Activated CD4-positive, alpha-beta T cell treated with anti-CD3 and anti-CD28 coated beads for 1 hour (primary cell): ENCODE data around the gene TWNK.
"Not testable (repeated sequence)": the region's sequence is repeated elsewhere in the genome, so short reads cannot be mapped to it uniquely, and the experiment has no call there.

ENCODE experiments used
- DNase-seq: peaks from one replicate; pipeline ENCODE4 v3.0.0-alpha.2; 2020

Gene TWNK

GRCh38 chr10:101031796-101032636 lies 44.7 kb downstream of the TWNK start:
- peak; percentile 70 for DNase-seq

GRCh38 chr10:101032637-101033224 lies 45.4 kb downstream of the TWNK start:
- peak; percentile 54 for DNase-seq

DNA sequence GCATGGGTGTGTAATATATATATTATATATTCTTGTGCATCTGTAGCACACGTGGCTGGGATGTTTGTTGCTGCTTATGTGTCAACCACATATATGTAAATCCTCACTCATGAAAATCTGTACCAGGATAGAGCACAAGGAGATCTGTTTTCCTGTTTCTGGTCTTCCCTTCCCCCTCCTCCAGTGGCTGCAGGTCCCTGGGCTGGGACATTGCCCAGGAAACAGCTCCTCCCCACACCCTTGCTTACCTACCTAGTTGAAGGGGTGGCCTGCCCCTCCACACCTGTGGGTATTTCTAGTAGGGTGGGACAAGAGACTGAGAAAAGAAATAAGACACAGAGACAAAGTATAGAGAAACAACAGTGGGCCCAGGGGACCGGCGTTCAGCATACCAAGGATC lies 45.9 kb downstream of the TWNK start:
- no peak for DNase-seq

DNA sequence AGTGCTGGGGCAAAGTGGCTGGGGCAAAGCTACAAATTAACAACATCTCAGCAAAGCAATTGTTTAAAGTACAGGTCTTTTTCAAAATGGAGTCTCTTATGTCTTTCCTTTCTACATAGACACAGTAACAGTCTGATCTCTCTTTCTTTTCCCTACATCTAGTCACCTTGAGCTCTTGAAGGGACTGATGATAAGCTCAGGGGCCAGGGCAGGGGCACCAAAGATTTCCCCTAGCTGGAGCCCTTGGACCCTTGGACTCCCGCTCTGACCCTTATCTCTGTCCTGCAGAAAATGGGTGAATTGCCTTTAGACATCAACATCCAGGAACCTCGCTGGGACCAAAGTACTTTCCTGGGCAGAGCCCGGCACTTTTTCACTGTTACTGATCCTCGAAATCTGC lies 47.1 kb downstream of the TWNK start:
- DNase-seq, result not testable (repeated sequence)

- no peak for DNase-seq
Observed at GRCh38 chr10:101035314-101035713, 48.0 kb downstream of the TWNK start.

- no peak for DNase-seq
Observed at GRCh38 chr10:101035916-101036702, 48.8 kb downstream of the TWNK start.

DNA sequence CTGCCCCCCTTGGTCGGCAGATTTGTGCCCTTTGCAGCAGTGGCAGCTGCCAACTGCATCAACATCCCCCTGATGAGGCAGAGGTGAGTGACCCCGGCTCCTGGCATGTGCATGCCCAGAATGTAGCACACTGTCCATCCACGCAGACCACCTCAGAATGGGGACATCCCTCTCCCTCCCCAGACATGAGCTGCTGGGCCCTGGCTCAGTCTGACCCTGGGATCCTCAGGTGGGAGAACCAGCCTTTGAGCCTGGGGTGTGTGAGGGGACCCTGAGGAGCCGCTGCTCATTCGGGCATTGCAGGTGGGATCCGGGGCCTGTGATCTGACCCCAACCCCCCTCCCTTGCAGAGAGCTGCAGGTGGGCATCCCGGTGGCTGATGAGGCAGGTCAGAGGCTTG lies 49.4 kb downstream of the TWNK start:
- DNase-seq, result no peak

DNA sequence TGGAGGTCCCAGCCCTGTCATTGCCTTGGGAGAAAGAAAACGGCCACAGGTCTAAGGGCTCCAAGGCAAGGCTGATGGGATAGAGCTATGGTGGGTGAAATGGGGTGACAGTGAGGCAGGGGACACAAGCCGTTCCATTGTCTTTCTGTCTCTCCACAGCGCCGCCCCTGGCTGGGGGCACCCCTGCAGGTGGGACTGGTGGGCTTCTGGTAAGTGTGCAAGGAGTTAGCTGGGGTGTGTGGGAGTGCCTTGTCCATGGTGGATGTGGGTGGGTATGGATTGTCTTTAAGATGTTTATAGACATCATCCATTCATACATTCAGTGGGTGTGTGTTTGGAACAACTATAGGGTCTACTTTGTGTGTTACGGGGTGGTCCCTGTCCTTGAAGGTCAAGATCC lies 51.1 kb downstream of the TWNK start:
- DNase-seq, result no peak

DNA sequence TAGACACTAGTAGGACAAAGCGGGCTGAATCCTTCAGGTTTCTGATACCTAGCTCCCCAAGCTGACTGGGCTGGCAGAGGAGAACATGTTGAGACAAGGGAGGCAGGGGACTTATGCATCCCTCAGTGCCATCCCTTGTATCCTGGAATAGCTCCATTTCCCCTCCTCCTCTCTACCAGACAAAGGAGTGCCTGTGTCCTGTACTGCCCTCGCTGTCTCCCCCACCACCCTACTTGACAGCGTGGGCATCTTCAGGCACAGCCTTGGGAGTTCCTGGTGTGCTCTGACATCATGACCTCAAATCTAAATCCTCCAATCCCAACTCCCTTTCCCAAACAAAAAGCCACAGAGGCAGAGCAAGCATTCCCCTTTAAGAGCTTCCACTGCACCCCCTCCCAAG lies 52.7 kb downstream of the TWNK start:
- no peak for DNase-seq

- DNase-seq, result no peak
Observed at GRCh38 chr10:101040851-101041250, 53.5 kb downstream of the TWNK start.

GRCh38 chr10:101041252-101041761 lies 54.0 kb downstream of the TWNK start:
- DNase-seq, result peak; percentile 57

DNA sequence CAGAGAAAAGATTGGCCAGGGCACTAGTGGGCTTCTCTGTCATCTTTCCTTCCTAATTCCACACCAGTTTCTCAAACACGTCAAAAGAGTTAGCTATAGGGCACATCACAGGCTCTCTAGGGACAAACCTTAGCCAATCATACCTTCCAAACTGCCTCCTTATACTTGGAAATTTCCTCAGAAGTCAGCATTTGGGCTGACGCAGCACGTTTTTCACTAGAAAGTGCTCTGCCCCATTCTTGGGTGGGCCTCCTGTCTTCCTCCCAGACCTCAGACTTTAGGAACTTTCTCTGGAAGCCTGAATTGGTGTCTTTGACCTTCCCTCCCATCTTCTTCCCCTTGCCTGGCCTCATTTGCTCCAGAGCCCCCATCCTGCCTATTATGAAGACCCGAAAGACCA lies 54.8 kb downstream of the TWNK start:
- DNase-seq, result no peak

DNA sequence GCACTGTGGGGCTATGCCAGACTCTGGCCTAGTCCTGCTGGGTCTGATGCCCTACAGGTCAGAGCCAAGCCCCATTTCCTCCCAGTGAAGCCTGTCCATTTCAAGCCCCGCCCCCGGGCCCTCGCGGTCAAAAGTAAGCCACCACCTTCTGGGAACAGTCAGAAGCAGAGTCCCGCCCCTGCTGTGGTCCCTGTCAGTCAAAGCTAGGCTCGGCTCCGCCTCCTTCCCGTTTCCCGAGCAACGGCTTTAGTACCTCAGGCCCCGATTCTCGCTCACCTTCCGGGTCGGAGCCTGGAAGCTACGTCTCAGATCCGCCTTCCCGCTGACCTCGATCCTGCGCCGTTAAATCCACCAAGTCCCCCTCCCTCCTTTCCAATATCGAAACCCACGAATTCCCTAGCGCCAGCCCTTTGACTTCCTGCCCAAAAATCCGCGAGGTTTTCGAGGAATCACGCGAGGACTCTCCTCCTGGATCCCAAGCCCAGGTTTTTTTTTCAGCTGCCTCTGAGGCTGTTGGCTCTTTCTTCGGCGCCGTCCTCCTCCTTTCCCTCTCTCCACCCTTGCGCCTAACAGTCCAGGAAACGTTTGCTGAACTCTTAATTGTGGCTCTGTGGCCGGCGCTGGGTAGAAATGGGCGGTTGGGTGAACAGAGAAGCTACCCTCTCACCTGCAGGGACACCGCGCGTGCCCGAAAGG lies 55.5 kb downstream of the TWNK start:
- peak; percentile 72 for DNase-seq

GRCh38 chr10:101043363-101043707 lies 56.0 kb downstream of the TWNK start:
- DNase-seq, result no peak
